ELR (cell line): ENCODE data around the gene MSTO1.
"Not testable (repeated sequence)": the region's sequence is repeated elsewhere in the genome, so short reads cannot be mapped to it uniquely, and the experiment has no call there.

Experiments used
- DNase-seq: peaks from one replicate; pipeline ENCODE4 v3.0.0-alpha.2; 2015; ENCODE audit warnings: low read depth

The MSTO1 gene

DNA sequence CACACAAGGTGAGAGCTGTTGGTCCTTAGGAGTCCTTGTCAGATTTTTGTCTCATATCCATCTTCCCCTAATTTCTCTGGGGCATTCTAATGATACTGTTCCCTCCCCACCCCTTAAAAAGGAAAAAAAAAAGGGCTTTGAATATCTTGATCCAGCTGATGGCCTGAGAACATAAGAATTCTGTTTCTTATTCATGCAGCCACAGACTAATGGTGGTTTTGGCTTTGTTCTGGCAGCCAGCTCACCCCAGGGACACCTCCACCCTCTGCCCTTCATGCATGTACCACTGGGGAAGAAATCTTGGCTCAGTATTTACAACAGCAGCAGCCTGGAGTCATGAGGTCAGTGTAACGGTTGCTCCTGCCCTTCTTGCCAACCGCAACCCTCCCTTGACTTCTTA lies 3.2 kb downstream of the MSTO1 start:
- DNase-seq, result not testable (repeated sequence)

DNA sequence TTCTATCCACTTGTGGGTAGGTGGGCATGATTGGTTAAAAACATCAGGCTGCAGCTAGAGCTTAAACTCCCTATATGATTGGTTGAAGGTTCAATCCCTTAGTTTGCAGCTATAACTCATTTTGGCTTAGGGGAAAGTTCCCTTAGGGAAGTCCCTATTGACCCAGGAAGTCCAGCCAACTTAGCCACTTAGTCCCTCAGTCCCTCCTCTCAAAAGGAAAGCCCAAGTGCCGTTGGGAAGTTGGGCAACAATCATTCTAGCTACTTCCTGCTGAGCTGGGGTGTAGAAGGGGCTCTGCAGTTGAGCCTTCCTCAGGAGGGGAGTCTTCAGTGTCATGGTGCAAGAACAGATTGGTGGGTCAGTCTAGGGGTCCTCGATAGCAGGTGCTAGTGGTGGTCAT lies 12.2 kb downstream of the MSTO1 start:
- DNase-seq, result no peak

DNA sequence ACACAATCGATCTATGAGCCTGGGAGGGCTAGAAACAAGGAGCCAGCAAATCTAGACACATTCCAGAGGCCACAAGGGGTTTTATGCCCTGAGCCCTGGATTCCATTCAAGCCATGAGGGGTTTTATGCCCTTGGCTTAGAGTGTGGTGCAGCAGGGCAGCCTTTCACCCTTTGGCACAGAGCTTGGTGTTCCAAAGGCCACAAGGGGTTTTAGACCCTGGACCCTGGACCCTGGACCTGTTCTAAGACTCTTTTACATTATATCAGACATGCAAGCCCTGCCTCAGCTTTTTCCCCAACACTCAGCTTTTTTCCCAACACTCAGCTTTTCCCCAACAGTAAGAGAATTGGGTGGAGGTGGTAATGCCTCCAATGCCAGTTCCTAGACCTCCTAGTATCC lies 13.3 kb downstream of the MSTO1 start:
- DNase-seq, result no peak

DNA sequence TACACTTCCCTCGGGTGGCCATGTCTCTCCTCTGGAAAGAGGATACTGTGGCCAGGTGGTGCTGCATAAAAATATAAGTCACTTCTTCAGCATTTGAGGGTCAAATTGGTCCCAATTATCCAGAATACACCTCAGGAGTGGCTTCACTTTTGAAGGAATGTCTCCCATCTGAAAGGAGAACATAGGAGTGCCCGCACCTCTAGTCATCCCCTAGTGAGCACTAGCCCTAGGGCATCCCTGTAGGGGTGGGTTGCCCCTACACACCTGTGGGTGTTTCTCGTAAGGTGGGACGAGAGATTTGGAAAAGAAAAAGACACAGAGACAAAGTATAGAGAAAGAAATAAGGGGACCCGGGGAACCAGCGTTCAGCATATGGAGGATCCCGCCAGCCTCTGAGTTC lies 16.4 kb downstream of the MSTO1 start:
- not testable (repeated sequence) for DNase-seq

DNA sequence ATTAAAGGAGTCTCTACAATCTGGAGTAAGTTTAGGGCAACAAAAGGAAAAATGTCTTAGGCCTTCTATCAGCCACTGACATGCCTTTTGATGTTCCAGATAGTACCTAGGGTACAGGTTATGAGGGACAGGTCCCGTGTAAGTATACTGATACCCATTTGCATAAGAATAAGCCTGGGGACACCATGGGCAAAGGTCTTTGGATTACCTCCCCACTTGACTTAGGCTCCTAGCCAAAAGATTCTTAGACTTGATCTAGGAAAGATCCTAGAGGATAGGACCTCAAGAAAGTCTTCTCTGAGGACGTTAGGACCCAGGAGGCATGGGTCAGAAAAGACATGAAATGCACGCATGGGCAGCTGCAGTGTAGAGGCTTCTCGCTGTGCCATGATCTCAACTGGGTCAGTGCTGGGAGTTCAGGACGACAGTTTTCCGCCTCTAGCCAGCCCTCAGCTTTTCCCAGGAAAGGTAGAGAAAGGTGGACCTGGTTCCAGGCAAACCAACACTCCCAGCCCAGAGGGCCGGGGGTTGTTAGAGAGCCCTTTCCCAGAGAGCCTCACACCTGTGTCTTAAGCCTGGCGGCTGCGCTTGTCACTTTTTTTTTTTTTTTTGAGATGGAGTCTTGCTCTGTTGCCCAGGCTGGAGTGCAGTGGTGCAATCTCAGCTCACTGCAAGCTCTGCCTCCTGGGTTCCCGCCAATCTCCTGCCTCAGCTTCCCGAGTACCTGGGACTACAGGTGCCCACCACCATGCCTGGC lies 26.6 kb downstream of the MSTO1 start:
- DNase-seq, result no peak

DNA sequence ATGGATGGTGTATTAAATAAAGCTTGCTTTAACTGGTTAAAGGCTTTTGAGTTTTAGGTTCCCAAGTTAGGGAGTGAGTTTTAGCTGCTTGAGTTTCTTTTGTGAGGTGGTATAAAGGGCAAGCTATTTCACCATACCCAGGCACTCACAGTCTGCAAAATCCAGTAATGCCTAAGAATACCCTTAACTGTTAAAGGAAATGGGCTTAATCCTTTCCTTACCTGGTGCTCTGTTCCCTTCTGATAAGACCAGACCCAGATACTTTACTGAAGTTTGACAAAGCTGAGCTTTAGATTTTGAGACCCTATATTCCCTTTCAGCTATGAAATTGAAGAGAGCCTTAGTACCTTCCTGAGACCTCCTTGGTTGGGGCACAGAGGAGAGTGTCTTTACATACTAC lies 30.3 kb downstream of the MSTO1 start:
- no peak for DNase-seq

DNA sequence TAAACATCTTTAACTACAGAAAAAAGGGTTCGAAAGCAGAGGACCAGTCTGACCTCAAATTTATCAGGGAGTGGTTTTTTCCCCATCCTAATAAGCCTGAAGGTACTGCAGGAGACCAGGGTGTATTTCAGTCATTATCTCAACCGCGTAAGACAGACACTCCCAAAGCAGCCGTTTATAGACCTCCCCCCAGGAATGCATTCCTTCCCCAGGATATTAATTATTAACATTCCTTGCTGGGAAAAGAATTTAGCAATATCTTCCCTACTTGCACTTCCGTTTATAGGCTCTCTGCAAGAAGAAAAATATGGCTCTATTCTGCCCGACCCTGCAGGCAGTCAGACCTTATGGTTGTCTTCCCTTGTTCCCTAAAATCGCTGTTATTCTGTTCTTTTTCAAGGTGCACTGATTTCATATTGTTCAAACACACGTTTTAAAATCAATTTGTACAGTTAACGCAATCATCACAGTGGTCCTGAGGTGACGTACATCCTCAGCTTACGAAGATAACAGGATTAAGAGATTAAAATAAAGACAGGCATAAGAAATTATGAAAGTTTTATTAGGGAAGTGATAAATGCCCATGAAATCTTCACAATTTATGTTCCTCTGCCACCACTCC lies 32.7 kb downstream of the MSTO1 start:
- DNase-seq, result not testable (repeated sequence)

DNA sequence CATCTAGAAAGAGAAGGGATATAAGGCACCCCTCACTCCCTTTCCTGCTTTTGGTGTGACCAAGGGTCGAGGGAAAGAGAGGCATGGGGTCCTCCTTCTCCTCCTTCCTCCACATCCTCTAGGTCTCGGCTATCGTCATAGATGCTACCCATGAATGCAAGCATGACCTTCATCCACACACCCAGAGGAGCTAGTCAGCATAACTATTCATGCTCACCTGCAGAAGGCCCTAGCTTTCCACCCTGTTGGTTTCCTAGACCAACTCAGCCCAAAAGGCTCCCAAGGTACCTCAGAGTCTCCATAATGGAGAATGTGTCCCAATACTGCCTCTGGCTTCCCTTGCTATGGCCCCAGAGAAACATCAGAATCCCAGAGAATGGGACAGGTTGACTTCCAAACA lies 33.2 kb downstream of the MSTO1 start:
- no peak for DNase-seq

DNA sequence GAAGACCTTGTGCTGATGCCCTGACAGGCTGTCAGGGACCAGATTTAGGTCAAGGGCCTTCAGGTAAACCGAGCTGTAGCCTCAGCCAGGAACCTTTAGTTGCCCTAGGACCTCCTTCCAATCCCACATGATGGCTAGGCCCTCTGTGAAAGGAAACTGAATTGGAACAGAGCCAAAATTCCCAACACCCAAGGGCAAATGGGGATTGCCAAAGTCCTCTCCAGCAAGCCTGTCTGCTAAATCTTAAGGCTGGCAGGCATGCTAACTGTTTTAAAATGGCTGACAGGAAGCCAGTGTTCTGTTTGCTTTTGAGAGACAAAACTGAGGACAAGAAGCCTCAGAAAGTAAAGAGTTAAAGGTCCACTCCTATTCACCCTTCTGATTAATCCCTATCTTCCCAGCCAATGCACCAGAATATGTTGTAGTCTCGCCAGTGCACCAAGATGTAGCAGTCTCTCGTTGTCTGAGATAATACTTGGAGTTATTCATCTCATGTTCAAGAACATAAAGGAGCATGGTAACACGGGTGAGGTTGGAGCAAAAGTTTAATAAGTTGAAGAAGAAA lies 35.1 kb downstream of the MSTO1 start:
- DNase-seq, result no peak

DNA sequence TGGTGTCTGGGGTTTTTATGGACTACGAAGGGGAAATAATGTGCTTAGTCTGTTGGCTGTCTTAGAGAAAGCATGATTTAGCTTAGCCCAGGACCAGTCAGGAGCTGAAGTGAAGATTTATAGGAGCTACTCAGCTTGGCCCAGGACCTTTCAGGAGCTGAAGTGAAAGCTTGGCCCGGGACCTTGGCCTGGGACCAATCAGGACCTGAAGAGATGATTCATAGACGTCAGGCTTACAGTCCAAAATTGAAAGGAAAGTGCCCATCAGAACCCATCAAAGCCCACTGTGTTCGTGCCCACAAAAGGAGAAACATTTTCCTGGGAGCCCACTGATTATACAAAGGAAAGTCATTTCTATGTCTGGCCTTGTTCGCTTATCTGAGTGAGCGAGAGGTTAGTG lies 35.6 kb downstream of the MSTO1 start:
- DNase-seq, result peak; percentile 17

DNA sequence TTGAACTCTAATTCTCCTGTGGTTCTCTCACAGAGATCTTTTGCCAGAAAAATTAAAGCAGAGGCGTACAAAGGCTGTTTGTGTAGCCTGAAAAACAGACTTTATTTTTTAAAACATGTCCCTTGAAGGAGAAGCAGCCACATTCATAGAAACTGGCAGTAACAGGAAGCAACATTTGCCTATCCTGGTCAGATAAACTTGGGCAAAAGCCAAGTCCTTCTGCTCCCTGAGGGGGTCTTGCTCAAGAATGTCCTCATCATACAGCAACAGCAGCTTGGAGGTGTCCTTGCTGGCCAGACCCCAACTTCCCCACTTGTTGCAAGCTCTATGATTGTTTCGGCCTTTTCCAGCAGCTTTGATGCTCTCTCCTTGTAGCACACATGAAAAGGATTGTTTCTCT lies 36.3 kb downstream of the MSTO1 start:
- peak; percentile 23 for DNase-seq

DNA sequence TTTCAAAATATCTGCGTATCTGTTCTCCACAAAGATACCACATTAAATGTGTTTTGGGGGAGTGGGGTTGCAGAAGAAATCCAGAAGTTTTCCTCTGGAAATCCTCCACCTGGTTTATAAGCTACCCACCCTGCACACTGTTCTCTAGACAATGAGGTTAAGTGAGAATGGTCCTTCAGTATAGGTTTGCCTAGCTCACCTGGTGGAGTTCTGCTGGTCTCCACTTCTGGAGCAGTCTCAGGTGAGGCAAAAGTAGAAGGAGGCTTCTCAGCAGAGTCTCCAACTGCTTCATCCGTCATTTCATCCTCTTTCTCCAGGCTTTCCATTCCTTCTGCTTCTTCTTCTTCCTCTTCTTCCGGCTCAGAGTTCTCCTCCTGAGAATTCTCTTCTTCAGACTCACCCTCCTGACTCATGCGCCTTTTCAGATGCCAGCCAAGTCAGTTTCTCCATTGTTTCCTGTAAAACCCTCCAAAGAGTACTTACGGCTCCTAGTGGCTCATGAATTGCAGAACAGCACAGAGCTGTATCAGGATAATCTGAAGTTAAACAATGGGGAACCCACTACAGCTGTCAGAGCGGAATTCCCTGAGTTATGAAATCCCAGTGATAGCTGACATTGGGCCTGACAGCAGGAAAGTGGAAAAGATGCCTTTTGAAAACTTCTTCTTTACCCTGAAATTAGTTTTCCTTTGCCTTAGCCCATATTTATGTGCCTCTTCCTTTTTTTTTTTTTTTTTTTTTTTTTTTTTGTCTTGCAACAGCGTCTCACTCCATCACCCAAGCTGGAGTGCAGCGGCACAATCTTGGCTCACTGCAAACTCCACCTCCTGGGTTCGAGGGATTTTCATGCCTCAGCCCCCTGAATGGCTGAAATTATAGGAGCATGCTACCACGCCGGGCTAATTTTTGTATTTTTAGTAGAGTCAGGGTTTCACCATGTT lies 38.5 kb downstream of the MSTO1 start:
- peak; percentile 93 for DNase-seq

DNA sequence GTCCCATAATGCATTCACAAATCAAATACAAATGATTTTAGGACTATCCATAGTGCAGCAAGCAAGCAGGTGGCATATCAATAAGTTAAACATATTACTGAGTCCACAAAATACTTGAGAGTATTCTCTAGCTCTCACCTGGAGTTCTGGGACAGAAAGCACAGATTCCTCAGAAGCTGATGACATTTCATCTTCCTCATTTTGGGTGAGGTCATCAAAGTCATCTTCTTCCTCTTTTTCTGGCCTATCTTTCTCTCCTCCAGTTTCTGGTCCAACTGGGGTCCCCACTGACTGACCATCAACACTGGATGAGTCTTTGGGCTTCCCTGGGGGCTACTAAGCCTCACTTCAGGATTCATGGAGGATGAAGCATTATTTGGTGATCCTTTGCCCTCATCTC lies 39.7 kb downstream of the MSTO1 start:
- DNase-seq, result no peak

DNA sequence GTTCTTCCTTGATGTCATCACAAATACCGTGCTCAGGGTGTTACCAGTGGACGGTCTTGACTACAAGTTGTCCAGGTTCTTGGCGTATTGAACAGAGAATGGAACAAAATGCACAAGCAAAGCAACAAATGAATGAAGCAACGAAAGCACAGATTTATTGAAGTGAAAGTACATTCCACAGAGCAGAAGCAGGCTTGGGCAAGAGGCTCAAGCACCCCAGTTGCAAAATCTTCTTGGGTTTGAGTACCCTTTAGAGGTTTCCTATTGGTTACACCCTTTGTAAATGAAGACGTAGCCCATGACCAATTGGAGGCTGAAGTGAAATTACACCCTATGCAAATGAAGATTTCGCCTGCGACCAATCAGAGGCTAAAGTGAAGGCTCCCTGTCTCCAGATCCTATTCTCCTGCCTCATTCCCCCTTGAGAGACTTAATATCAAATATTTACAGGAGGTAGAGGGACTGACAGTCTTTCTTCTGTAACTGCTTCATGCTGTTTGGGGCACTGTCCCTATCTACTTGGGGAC lies 40.3 kb downstream of the MSTO1 start:
- DNase-seq, result no peak

DNA sequence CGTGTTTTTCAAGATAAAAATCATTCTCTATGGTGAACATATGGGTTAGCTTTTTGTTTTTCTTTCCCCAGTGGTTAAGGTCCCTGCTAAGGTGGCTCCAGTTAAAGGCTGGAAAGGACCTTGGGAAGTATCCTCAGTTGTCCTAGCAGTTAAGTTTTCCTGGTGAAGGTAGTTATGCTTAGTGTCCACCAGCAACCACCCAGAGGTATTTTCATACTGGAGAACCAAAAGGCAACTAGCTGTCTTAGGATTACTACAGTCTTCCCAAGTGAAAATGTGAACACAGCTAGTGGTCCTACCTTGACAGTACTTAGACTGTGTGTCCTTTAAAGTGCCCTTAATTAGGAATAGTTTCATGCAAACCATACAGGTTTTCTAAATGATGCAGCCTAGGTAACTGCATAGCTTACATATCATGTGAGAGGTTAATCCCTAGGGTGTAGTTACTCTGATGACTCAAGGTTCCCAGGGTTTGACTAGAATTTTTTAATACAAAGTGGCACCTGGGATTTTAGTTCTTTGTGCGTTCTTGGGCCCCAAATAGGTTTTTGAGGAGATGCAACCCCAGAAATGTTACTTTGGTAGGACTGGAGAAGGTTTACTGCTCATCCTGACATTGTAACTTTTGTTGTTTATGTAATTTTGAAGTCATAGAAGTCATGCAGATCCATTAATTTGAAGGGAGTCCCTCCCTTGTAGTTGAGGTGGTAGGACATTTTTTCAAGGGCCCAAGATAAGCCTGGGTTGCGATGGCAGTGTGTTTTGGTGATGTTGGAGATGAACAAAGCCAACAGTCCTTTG lies 42.0 kb downstream of the MSTO1 start:
- DNase-seq, result peak; percentile 31

DNA sequence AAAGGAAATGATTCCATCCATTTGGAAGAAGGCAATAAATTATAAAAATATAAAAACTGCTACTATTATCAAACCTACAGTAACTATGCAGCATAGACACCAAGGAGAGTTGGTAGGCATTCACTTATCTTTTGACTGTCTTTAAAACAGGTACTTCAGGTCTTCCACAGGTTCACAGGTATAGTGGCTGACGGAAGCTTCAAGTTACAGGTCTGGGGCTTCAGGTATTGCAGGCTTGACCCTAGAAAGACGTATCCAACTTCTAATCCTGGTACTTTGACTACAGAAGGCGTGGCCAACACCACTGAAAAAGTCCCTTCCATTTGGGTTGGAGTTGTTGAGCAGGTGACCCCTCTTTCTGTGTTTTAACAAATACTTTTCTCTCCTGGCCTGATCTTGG lies 42.9 kb downstream of the MSTO1 start:
- DNase-seq, result no peak

DNA sequence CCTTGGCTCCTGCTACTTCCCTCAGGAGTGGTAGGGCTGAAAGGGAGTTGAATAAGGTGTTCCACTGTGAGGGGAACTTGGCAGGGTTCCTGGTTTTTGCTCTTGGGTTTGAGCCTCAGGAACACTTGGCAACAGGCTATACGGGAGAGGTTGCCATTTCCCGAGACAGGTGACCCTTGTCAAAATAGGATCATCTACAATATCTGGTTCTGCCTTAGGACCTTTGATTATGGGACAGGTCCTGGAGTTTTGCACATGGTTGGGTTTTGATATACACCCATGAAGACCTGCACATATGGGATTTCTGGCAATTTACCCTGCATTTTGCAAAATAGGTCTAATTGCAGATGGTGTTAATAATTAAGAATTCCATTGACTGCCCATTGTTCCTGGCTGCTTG lies 47.4 kb downstream of the MSTO1 start:
- DNase-seq, result no peak

DNA sequence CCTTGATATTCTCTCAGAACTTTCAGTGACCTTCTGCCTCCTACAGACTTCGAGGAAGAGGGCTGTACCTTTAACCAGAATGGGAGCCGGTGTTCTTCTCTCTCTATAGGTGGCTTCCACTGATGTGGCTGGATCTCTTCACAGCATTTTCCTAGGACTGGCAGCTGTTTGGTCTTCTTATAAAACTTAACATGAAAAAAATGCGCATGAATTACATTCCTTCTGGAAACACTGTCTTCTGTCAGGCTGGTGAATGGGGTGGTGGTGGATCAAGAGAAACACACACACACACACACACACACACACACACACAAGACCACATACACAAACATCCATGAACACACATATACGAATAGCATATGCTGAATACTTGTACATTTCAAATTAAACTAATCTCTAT lies 51.2 kb downstream of the MSTO1 start:
- DNase-seq, result not testable (repeated sequence)
